Measurements from ENCODE around the gene TRIO.
A peak's percentile ranks its signal among the peaks of the same experiment; 100 is the strongest.

TRIO gene

DNA sequence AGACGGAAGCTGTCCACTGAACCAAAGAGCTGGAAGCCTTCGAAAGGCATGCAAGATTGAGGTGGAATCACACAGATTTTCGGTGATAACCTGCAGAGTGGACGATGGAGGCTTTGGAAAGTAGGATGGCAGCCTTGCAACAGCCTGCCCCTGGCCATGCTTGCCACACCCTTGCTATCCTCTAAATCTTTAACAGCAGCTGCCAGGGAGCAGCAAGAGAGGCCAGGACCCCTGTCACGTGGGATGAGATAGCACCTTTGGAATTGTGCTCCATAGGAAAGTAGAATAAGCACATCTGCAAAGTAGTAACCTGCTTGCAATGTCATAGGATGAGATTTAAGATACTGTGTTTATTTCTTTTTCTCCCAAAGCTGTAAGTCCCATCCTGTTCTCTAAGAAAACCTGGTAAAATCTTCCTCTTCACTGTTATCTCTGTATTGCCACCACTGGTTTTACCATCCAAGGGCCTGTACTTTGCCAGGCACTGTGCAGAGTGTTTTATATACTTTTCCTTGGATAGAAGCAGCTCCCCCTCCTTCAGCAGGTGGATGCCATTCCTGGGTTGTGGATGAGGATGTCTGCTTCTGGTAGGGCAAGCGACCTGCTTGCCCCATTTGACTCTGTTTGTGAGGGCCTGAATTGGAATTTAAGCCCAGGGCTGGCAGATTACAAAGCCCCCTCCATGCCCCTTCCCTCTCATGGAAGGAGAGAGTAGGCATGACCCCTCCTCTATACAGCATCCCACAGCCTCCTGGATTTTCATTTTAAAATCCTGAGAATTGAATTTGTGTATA is 10.1 kb downstream of the TRIO start:
- Histone ChIP-seq H3K9ac (ENCODE audit: low read length) (no peak overlapping the region), H3K4me1 (ENCODE audit: control insufficient read depth, insufficient read depth, low read length) (peaks cover 40% of the 10 kb centered on the region), H3K36me3 (ENCODE audit: control insufficient read depth, insufficient read depth, low read length) (no peaks in the 10 kb centered on the region), H3K27me3 (ENCODE audit: control insufficient read depth, insufficient read depth, low read length) (no peaks in the 10 kb centered on the region), H3K4me3 (ENCODE audit: low read length) (no peak overlapping the region), H3K9me3 (ENCODE audit: control insufficient read depth, low read length) (no peaks in the 10 kb centered on the region)

- Histone ChIP-seq H3K9ac (ENCODE audit: low read length) (peak overlapping the region; percentile 10), H3K36me3 (ENCODE audit: control insufficient read depth, insufficient read depth, low read length) (no peaks in the 10 kb centered on the region), H3K4me1 (ENCODE audit: control insufficient read depth, insufficient read depth, low read length) (peaks cover 36% of the 10 kb centered on the region), H3K27me3 (ENCODE audit: control insufficient read depth, insufficient read depth, low read length) (no peaks in the 10 kb centered on the region), H3K4me3 (ENCODE audit: low read length) (no peak overlapping the region), H3K9me3 (ENCODE audit: control insufficient read depth, low read length) (no peaks in the 10 kb centered on the region)
These were observed 11.0 kb downstream of the TRIO start for GRCh38 chr5:14153932-14154731.

DNA sequence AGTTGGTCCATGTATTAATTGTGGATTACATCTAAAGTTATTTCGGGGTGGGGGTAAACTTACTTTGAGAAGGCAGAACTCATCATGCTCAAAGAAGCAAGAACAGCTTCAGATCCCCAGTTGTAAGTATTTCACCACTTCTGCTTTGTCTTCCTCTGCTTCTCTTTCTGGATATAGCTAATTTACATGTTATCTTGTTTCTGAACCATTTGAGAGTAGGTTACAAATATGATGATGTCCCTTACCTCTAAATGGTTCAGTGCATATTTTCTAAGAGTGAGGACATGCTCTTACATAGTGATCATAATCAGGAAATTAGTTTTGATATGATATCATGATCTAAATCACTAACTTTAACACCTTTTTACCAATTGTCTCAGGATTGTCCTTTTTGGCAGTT is 11.9 kb downstream of the TRIO start:
- H3K9ac ChIP-seq (ENCODE audit: low read length) = peak overlapping the region; percentile 10
- no peaks in the 10 kb centered on the region for H3K36me3 ChIP-seq (ENCODE audit: control insufficient read depth, insufficient read depth, low read length)

DNA sequence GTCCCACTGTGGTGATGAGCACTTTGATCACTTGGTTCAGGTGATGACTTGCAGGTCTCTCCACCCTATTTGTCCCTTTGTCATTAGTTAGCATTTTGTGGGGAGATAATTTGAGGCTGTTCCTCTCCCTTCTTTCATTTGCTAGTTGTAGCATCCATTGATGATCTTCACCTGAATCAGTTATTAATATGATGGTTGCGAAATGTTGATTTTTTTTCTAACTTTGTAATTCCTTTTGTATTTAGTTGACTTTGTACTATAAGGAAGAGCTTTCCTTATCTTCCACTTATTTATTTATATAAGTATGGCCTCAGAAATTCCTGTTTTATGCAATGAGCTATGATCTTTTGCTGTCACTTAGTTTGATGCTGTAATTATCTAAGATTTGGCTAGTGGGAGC is 12.6 kb downstream of the TRIO start:
- Histone ChIP-seq H3K27me3 (ENCODE audit: control insufficient read depth, insufficient read depth, low read length) (no peaks in the 10 kb centered on the region), H3K4me3 (ENCODE audit: low read length) (no peak overlapping the region), H3K9me3 (ENCODE audit: control insufficient read depth, low read length) (no peaks in the 10 kb centered on the region), H3K4me1 (ENCODE audit: control insufficient read depth, insufficient read depth, low read length) (peaks cover 35% of the 10 kb centered on the region), H3K36me3 (ENCODE audit: control insufficient read depth, insufficient read depth, low read length) (no peaks in the 10 kb centered on the region), H3K9ac (ENCODE audit: low read length) (no peak overlapping the region)

More for the DNA sequence above, 11.9 kb downstream of the TRIO start:
- no peaks in the 10 kb centered on the region for H3K27me3 ChIP-seq (ENCODE audit: control insufficient read depth, insufficient read depth, low read length)
- H3K4me3 ChIP-seq (ENCODE audit: low read length) = no peak overlapping the region
- no peaks in the 10 kb centered on the region for H3K9me3 ChIP-seq (ENCODE audit: control insufficient read depth, low read length)
- H3K4me1 ChIP-seq (ENCODE audit: control insufficient read depth, insufficient read depth, low read length) = peaks cover 35% of the 10 kb centered on the region

GRCh38 chr5:14156290-14156649 is 13.1 kb downstream of the TRIO start:
- H3K4me1 ChIP-seq (ENCODE audit: control insufficient read depth, insufficient read depth, low read length) = peaks cover 35% of the 10 kb centered on the region
- H3K9me3 ChIP-seq (ENCODE audit: control insufficient read depth, low read length) = no peaks in the 10 kb centered on the region
- H3K9ac ChIP-seq (ENCODE audit: low read length) = no peak overlapping the region
- no peaks in the 10 kb centered on the region for H3K27me3 ChIP-seq (ENCODE audit: control insufficient read depth, insufficient read depth, low read length)
- H3K36me3 ChIP-seq (ENCODE audit: control insufficient read depth, insufficient read depth, low read length) = no peaks in the 10 kb centered on the region
- no peak overlapping the region for H3K4me3 ChIP-seq (ENCODE audit: low read length)

- H3K9me3 ChIP-seq (ENCODE audit: control insufficient read depth, low read length) = no peaks in the 10 kb centered on the region
- no peaks in the 10 kb centered on the region for H3K27me3 ChIP-seq (ENCODE audit: control insufficient read depth, insufficient read depth, low read length)
- H3K4me1 ChIP-seq (ENCODE audit: control insufficient read depth, insufficient read depth, low read length) = peaks cover 35% of the 10 kb centered on the region
- H3K36me3 ChIP-seq (ENCODE audit: control insufficient read depth, insufficient read depth, low read length) = no peaks in the 10 kb centered on the region
- no peak overlapping the region for H3K4me3 ChIP-seq (ENCODE audit: low read length)
- peak overlapping the region; percentile 0 for H3K9ac ChIP-seq (ENCODE audit: low read length)
These were observed 13.7 kb downstream of the TRIO start for GRCh38 chr5:14156650-14157492.

DNA sequence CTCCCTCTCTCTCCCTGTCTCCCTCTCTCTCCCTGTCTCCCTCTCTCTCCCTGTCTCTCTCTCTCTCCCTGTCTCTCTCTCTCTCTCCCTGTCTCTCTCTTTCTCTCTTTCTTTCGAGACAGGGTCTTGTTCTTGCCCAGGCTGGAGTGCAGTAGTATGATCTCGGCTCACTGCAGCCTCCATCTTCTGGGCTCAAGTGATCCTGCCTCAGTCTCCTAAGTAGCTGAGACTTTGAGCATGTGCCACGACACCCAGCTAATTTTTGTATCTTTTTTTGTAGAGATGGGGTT is 14.3 kb downstream of the TRIO start:
- Histone ChIP-seq H3K36me3 (ENCODE audit: control insufficient read depth, insufficient read depth, low read length) (no peaks in the 10 kb centered on the region), H3K9me3 (ENCODE audit: control insufficient read depth, low read length) (no peaks in the 10 kb centered on the region), H3K4me3 (ENCODE audit: low read length) (no peak overlapping the region), H3K4me1 (ENCODE audit: control insufficient read depth, insufficient read depth, low read length) (peaks cover 35% of the 10 kb centered on the region), H3K27me3 (ENCODE audit: control insufficient read depth, insufficient read depth, low read length) (no peaks in the 10 kb centered on the region), H3K9ac (ENCODE audit: low read length) (no peak overlapping the region)

DNA sequence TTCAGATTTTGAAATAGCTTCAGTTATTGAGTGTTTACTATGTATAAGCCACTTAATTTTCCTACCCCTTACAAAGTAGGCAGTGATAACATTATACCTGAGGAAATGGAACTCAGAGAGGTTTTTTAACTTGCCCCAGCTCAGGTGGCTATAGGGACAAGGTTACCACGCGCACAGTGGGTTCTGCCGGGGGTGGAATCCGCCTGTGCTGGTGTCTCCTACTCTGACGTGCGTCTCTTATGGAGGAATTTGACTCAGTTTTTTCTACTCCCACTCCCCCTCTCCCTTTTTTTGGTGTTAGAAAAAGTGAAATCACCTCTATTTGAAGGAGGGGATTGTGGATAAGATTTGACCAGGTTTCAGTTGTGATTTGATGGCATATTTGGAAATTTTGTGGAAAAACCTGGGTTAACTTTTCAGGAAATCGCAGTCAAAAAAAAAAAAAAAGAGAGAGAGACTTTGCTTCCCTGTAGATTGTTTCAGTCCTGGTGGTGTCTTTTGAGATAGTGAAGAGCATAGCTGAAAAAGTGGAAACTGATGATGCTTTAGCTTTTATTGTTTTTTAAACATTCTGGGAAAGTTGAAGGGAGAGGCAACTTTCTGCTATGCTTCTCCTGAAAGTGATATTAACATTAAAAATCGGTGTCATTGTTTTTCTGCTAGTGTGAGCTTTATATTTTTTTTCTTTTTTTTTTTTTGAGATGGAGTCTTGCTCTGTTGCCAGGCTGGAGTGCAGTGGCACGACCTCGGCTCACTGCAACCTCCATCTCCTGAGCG is 15.9 kb downstream of the TRIO start:
- Histone ChIP-seq H3K27me3 (ENCODE audit: control insufficient read depth, insufficient read depth, low read length) (no peaks in the 10 kb centered on the region), H3K36me3 (ENCODE audit: control insufficient read depth, insufficient read depth, low read length) (no peaks in the 10 kb centered on the region), H3K9ac (ENCODE audit: low read length) (no peak overlapping the region), H3K9me3 (ENCODE audit: control insufficient read depth, low read length) (no peaks in the 10 kb centered on the region), H3K4me1 (ENCODE audit: control insufficient read depth, insufficient read depth, low read length) (peaks cover 27% of the 10 kb centered on the region), H3K4me3 (ENCODE audit: low read length) (no peak overlapping the region)

GRCh38 chr5:14161825-14162556 is 18.8 kb downstream of the TRIO start:
- Histone ChIP-seq H3K36me3 (ENCODE audit: control insufficient read depth, insufficient read depth, low read length) (no peaks in the 10 kb centered on the region), H3K9me3 (ENCODE audit: control insufficient read depth, low read length) (no peaks in the 10 kb centered on the region), H3K4me3 (ENCODE audit: low read length) (no peak overlapping the region), H3K4me1 (ENCODE audit: control insufficient read depth, insufficient read depth, low read length) (peaks cover 10% of the 10 kb centered on the region), H3K27me3 (ENCODE audit: control insufficient read depth, insufficient read depth, low read length) (no peaks in the 10 kb centered on the region), H3K9ac (ENCODE audit: low read length) (no peak overlapping the region)

DNA sequence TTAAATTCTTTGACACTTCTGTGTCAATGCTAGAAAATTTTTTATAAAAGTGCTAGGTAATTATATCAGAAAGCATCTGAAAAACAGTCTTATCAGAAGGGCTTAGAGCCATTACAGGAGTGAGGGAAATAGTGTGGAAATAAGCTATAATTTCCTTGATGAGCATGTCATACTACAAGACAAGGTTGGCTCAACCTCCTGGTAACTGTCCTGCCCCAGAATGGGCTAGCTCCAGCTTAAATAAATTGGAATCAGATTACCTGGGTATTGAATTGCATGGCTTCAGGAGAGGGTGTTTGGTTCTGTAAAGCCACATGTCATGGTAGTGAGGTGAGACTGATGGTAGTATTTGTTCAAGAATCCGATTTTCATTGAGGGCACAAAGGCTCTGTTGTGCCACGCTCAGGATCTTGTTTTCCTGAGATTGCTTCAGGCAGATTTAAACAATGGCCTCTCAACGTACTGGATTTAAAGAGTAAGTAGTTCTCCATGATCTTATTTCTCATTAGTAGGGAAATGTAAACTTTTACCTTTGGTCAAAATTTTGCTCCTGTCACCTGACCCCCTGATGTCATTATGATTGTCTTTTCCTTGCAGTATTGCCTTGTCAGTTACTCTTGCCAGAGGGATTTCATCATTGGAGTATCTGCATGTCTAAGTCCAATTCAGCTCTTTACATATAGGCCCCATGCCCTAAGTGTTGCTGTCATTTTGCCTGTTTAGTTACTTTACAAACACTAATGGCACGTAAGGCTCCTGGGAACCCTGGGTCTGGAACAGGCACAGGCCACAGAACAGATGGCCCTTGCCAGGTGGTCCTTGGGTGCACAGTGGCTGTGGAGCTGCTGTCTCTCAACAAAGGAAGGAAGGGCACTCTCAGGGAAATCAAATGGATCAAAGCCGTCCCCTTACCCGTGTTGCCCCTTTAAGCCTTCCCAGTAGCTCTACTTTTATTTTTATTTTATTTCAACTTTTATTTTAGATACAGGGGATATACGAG is 21.3 kb downstream of the TRIO start:
- H3K9ac ChIP-seq (ENCODE audit: low read length) = no peak overlapping the region
- H3K36me3 ChIP-seq (ENCODE audit: control insufficient read depth, insufficient read depth, low read length) = no peaks in the 10 kb centered on the region
- no peaks in the 10 kb centered on the region for H3K9me3 ChIP-seq (ENCODE audit: control insufficient read depth, low read length)
- no peaks in the 10 kb centered on the region for H3K27me3 ChIP-seq (ENCODE audit: control insufficient read depth, insufficient read depth, low read length)
- H3K4me1 ChIP-seq (ENCODE audit: control insufficient read depth, insufficient read depth, low read length) = peaks cover 11% of the 10 kb centered on the region
- no peak overlapping the region for H3K4me3 ChIP-seq (ENCODE audit: low read length)
